NCI-H774 (cell line): ENCODE measurements around the gene CR1L.
"Not testable (repeated sequence)": the region's sequence is repeated elsewhere in the genome, so short reads cannot be mapped to it uniquely, and the experiment has no call there.

ENCODE experiments used
- DNase-seq: peaks from one replicate; lab custom pipeline; 2025; lab: John Stamatoyannopoulos, UW

The CR1L gene

DNA sequence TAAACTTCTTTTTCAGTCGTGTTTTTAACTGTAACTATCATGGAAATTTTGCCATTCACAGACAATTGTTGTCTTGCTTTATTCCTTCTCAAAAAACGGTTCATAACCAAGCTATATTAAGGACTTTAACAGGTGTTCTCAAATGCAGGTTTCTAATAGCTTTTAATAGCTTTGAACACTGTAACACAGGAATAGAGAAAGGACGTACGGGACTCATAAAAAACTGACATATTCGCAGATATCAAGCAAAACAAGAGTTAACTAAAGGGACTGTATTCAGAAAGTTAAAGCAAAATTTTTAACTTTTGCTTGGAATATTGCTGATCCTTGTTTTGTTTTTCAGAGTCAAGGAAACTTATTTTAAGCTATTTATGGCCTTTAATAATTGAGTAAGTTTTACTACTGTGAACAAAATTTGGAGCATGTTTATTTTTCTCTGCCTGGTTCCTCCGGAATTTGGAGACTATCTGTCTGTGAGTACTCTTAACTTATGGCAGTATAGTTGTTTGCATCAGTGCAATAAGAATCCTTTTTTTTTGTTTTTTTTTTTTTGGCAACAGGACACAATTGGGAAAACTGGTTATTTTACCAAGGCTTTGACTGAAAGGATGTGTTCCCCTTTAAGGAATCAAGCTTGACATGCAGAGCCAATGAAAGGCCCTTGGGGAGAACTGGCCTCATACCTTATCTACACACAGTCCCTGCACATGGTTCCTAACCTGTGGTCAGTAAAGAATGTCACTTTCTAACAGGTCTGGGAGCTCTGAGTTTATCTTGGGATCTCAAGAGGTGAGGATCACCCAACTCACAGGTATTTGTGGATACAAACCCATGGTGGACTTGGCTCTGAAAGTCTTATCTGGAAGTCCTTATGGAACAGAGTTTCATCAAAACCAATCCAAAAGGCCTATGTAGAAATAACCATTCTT, 101.2 kb downstream of the CR1L start:
- no peak for DNase-seq

DNA sequence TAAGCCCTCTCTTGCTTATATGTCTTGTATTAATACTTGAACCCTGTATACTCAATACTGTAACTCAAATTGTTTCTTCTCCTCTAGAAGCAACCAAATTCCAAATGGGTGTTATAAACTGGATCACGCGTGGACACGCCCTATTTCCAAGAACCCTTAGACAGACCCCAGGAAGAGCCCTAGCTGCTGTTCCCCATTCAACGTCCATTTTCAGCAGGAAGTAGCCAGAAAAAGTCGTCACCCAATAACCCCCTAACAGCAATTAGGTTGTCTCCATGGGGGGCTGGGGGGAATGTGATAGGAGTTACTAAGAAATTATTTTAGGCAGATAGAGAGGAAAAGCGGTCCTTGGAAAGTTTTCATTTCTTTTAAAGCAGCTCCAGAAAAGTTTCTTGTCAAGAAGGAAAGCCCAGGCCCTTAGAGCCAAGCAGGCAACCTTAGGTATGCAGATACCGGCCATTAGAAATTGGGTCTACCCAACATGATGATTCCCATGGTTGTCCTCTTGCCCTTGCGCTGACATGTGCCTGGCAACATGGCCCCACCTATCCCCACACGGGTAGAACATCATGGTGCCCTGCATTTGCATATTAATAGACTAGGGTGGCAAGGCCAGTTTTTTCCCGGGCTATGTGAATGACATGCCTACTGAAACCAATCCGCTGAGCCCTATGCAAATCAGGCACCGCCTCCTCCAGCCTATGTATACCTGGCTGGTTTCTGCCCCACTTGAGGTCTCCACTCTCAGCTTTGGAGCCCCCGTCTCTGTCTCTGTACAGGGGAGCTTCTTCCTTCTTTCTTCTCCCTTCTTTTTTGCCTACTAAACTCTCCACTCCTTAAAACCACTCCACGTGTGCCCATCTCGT, 102.9 kb downstream of the CR1L start:
- DNase-seq: peak; percentile 73

DNA sequence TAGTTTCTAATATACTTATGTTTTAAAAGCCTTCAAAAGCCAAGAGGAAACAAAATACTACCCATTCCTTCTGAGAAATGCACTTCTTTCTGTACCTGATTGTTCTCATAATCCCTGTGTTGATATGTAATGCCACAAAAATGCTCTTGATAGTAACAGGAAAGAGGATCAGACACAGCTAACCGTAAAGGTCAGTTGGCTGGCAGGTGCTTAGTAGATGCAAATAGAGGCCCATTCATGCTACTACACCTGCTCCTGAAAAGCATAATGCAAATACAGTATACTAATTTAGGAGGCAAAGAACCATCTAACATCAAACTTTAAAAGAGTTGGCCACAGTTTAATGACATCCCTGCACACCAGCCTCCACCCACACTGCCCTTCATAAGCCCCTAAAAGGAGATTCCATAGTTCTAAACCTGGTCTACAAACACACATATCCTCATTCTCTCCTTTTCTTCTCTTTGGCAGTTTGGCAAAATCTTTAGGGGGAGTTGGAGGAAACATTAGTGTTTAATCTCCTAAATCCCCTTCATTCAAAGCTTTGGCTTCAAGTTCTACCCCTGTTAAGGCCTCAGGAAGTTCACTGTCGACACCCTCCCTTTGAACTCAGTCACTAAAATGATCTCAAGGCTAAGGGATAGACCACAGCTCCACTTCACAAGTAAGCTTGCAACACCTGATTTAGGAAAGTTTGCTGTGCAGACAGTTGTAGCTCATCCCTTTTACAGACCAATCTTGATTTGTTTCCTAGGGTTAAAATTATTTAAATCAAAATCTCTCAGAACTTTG, 104.0 kb downstream of the CR1L start:
- peak; percentile 85 for DNase-seq

DNA sequence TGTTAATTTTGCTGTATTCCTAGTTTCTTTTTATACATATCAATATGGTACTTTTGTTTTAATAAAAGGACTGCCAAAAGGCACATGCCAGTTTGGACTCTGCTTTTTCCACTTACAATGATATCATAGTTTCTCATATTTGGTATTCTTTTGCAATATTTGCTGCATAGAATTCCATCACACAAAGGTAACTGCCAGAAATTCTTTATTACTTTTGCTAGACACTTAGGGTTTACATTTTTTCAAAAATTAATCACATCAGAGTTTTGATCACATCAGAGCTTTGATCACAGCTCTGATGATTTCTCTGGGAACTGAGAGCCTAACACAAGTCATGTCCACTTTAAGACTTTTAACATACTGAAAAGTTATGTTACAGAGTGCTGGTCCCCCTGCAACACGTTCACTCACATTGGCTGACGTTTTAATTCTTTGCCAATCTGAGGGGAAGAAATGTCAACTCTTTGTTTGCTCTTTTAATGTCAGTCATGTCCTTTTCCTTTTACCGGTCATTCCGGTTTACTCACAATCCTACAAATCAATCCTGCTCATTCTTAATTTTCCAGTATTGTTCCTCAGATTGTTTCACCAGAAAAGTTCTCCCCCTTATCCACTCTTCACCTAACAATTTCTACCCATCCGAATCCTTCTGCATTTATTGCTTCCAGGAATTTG, 105.8 kb downstream of the CR1L start:
- peak; percentile 10 for DNase-seq

DNA sequence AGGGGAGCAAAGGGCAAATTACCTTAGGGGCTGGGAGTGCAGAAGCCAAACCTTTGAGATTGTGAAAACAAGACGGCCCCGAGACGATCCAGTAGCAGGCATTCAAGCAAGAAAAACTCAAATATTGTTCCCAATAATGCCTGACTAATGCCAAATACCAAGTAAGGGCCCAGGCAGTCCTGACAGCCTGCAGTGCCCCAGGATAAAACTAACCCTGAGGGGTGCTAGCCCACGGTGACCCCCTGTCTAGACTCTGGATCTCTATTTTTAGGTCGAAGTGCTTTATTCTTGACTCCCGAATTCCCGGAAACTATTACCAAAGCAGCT, 106.5 kb downstream of the CR1L start:
- not testable (repeated sequence) for DNase-seq

DNA sequence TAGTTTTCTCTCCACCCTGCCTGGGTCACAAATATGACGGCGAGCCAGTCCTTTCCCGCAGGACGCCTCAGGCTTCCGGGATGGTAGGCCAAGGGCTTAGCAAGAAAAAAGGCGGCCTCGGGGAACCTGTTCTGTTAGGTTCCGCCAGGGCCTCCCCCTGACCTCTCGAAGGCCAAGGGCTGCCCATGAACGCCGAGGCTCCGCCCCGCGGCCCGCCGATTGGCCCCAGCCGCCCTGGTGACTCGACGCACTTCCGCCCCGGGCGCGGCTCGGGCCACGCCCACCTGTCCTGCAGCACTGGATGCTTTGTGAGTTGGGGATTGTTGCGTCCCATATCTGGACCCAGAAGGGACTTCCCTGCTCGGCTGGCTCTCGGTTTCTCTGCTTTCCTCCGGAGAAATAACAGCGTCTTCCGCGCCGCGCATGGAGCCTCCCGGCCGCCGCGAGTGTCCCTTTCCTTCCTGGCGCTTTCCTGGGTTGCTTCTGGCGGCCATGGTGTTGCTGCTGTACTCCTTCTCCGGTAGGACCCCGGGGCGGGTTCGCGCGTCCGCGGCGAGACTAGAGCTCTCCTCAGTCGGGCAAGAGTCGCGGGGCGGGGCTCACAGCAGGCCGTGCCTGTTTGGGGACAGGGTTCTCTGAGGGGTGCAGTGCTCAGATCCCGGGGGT, 107.0 kb downstream of the CR1L start, which contains the start of gene CD46:
Gene CD46, plus strand, starts transcription at position 265 of the 666 bp plus-strand sequence. Its CDS starts 159 bp downstream, at position 424.
- DNase-seq: peak; percentile 96

DNA sequence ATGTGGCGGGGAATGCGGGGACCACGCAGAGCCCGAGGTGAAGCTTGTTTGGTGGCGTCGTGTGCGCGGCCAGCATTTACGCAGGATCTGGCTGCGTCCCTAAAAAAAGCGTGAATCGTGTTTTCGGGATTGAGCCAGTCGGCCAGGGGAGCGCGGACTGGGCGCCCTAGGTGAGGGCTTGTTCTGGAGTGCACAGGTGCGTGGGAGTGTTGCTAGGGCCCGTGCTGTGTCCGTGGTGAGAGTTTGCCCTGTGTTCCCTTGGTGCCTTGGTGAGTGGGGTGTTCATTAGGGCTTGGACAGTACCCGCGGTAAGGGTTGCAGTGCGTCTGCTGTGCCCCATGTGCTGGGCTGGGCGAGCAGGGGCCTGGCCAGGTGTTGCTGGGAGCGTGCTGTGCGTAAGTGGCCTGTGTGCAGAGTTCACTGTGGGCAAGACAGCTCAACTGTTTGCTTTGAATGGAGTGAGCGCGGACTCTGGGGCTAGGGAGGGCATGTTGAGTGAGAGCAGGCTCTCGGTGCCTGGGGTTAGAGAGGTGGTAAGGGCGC, 107.6 kb downstream of the CR1L start:
- peak; percentile 14 for DNase-seq

DNA sequence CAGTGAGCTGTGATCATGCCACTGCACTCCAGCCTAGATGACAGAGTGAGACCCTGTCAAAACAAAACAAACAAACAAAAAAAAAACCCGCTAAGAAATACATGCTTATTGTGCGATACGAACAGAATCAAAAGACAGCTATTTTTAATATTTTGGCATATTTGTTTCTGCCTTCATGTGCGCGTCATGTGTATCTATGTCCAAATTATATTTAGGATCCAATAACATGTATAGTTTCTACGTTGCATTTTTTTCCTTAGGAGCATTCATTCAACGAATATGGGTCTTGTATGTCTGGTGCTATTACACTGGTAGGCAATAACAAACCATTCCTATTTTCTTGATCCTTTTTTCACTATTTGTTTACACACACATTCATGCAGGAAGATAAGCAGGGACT, 108.7 kb downstream of the CR1L start:
- DNase-seq: no peak

DNA sequence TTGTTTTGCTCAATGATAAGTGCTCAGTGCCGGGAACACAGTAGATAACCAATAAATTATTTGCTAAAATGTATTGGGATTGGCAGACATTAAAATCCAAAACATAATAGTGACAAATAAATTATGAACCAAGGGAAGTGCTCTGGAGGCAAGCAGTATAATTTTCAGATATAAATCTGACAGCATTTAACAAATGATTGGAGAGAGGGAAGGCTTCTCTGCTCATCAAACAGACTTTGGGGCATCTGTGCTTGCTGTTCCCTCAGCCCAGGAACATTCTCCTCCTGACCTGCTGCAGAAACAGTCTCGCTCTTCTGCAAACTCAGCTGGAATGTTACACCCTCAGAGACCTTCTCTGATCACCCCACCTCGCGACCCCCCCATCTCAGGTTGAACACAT, 109.1 kb downstream of the CR1L start:
- no peak for DNase-seq

DNA sequence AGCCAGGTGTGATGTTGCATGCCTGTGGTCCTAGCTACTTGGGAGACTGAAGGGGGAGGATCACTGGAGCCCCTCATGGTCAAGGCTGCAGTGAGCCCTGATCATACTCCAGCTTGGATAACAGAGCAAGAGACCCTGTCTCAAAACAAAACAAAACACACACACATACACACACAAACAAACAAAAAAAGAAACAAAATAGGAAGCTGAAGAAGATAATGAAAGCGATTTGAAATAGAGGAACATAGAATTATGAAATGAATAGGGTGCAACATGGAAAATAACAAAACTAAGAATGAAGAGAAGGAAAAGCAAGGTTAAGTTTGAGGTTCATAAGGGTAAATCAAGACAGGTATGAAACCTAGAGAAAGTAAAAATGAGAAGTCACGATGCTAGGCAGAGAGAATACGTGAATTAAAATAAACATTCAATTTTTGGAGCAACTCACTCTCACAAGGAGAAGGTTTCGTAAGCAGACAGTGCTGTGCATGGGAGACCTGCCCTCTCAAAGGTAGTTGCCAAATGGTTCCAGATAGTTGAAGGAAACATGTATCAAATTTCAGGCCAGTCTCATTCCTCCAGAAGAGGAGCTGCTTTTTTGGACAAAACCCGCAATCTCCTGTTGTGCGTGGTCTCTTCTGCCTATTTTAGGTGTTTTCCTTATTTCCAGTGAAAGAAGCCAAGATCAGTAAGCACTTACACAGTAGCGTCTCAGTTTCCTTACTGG, 110.2 kb downstream of the CR1L start:
- no peak for DNase-seq

DNA sequence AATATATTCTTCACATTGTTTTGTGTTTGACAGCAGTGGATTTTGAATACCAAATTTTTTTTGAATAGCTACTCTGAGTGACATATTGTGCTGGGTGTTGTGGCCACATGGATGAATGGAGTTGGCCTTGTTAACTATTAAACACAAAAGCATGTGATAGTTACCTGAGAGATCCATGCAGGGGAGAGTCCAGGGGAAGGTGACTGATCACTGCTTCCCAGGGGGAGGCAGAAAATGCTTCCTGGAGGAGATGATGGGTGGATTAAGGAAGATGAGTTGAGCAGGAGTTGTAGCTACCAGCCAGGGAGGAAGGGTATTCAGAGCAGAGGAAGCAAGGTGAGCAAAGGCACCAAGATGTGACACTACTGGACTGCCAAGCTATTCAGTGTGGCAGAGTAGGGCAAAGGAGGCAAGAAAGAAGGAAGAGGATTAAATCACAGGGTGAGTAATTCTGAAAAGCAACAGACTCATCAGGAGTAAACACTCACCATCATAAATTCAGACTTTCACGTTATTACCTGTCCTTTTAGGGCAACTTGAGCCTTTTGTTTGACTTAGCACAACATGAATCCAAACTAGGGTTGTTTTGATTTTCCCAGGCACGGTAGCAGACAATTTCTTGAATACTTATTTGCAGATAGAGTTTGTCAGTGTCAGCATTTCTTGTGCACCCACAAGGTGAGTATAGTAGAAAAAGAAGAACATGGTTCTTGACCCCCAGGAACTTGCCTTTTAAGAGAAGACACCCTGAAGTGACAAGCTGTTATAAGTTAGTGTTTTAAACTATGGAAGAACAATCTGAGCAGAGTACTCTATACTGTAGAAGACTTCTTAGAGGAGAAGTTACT, 111.1 kb downstream of the CR1L start:
- DNase-seq: no peak

DNA sequence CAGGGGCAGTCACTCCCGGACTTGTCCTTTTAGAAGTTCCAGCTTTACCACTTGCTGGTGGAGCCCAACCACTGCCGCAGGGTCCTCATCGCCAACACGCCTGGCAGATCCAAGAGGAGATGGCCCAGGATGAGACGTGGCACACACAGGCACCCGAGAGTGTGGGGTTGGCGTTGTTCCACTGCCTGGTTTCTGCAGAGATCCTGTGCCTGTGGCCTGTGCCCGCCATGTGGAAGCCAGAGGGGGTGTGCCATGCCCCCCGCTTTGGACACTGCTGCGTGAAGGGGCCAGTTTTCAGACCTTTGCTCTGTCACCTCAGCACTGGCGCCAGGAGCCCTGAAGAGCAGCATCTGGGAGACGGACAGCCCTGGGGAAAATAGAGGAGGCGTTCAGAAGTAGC, 117.7 kb downstream of the CR1L start:
- no peak for DNase-seq

DNA sequence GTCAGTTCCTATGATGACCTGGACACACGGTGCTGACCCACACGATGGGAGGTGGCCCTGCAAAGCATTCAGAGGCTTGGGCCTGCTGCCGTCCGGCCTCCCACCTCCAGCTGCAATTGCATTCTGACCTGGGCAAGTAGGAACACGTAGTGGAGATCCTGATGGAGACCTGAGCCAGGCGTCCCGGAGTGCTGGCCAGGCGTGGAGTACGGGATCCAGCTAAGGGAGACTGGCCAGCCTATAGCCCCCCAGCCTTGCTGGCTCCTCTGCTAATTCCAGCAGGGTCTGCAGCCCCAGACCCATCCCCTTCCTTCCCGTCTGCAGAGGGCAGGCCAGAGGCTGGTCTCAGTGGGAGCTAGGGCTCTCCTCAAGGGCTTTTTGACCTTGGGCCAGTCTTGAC, 118.2 kb downstream of the CR1L start:
- no peak for DNase-seq

DNA sequence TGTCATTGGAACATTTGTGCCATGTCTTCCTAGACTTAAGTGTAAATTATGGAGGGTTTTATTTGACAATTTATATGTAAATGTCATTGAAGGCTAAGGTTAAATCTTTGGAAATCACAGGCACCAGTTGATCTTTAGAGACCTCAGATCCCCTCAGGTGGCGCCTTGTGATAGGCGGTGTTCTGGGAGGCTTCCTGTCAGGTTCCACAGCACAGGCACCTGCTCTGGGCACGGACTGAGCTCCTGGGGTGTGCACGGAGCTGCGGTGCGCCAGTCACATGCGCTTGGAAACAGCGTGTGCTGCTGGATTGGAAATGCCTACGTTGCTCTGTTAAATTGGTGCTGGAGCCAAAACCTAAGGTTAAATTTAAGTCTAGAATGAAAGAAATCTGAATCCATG, 119.0 kb downstream of the CR1L start:
- DNase-seq: no peak

DNA sequence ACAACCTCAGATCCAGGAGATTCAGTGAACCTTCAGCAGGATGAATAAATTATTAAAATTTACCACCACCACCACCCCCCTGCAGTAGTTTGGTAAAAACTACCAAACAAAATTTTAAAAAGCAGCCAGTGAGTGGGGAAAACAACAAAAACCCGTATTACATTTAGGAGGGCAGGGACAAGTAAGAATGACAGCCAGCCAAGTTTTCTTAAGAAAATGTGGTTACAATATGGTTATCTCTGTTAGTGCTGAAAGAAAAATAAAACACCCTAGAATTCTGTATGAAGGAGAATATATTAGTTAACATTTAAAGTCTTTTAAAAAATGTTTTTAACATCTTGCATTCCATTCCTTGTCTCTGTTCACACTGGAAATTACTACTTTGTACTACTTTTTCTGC, 121.6 kb downstream of the CR1L start:
- no peak for DNase-seq

DNA sequence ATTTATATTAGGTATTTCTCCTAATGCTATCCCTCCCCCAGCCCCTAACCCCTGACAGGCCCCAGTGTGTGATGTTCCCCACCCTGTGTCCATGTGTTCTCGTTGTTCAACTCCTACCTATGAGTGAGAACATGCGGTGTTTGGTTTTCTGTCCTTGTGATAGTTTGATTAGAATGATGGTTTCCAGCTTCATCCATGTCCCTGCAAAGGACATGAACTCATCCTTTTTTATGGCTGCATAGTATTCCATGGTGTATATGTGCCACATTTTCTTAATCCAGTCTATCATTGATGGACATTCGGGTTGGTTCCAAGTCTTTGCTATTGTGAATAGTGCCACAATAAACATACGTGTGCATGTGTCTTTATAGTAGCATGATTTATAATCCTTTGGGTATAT, 125.6 kb downstream of the CR1L start:
- DNase-seq: not testable (repeated sequence)
